ENCODE results near the gene ITSN2. TPM values are rescaled to one million over a fixed set of nuclear protein-coding genes. Genes with fewer than 3 reads are reported as not detected.

Gene ITSN2
- polyA plus RNA-seq, 1 donor from 2014 or later, result 10.6 TPM

- TF ChIP-seq TAF1 (IDR thresholded peaks at IDR 0.05; ENCODE audit: low read depth), result no peak
- no peak for TF ChIP-seq EZH2 (IDR thresholded peaks at IDR 0.05; ENCODE audit: borderline replicate concordance, insufficient read depth, low read length, poor library complexity, severe bottlenecking)
- H2AFZ ChIP-seq (ENCODE audit: low read depth, low read length), result no peak overlapping the region
- no peaks in the 10 kb centered on the region for H3K9me2 ChIP-seq (ENCODE audit: insufficient read depth, low read length)
- H3K4me3 ChIP-seq (ENCODE audit: low read length), result no peak overlapping the region
- H3K79me2 ChIP-seq (replicated peaks; ENCODE audit: insufficient read depth, low read length), result no peaks in the 10 kb centered on the region
- no peaks in the 10 kb centered on the region for H3K9me3 ChIP-seq (ENCODE audit: low read length)
- no peaks in the 10 kb centered on the region for H4K20me1 ChIP-seq (ENCODE audit: insufficient read depth)
- no peak overlapping the region for H3K9ac ChIP-seq (ENCODE audit: low read length)
- no peaks in the 10 kb centered on the region for H3K27me3 ChIP-seq (ENCODE audit: insufficient read depth, low read depth, low read length)
- no peak overlapping the region for H3K4me2 ChIP-seq (ENCODE audit: low read length)
- H3F3A ChIP-seq (ENCODE audit: insufficient read depth, low read length, poor library complexity, severe bottlenecking), result no peaks in the 10 kb centered on the region
- H3K27ac ChIP-seq (ENCODE audit: low read length), result no peak overlapping the region
- no peaks in the 10 kb centered on the region for H3K36me3 ChIP-seq (ENCODE audit: insufficient read depth, low read length)
Observed at GRCh38 chr2:24297663-24298062, 62.7 kb downstream of the ITSN2 start.

GRCh38 chr2:24287171-24287570 is 73.2 kb downstream of the ITSN2 start:
- H3K4me3 ChIP-seq (ENCODE audit: low read length), result no peak overlapping the region
- no peaks in the 10 kb centered on the region for H3K79me2 ChIP-seq (replicated peaks; ENCODE audit: insufficient read depth, low read length)
- no peak overlapping the region for H3K9ac ChIP-seq (ENCODE audit: low read length)
- no peak for TF ChIP-seq POLR2AphosphoS5 (IDR thresholded peaks at IDR 0.05)
- no peak for TF ChIP-seq SMC3 (conservative IDR thresholded peaks at IDR 0.05; ENCODE audit: poor library complexity)
- TF ChIP-seq RAD21 (conservative IDR thresholded peaks at IDR 0.05), result no peak
- no peak for TF ChIP-seq CTCF (IDR thresholded peaks at IDR 0.05; ENCODE audit: poor library complexity, severe bottlenecking)
- TF ChIP-seq MXI1 (conservative IDR thresholded peaks at IDR 0.05; ENCODE audit: poor library complexity, severe bottlenecking), result no peak
- no peak for TF ChIP-seq REST (IDR thresholded peaks at IDR 0.05; ENCODE audit: borderline replicate concordance)
- TF ChIP-seq EP300 (conservative IDR thresholded peaks at IDR 0.05; ENCODE audit: poor library complexity, severe bottlenecking), result no peak
- H3K36me3 ChIP-seq (ENCODE audit: insufficient read depth, low read length), result no peaks in the 10 kb centered on the region
- H3K27ac ChIP-seq (ENCODE audit: low read length), result no peak overlapping the region
- H3K4me2 ChIP-seq (ENCODE audit: low read length), result no peak overlapping the region
- no peaks in the 10 kb centered on the region for H4K20me1 ChIP-seq (ENCODE audit: insufficient read depth)
- no peaks in the 10 kb centered on the region for H3F3A ChIP-seq (ENCODE audit: insufficient read depth, low read length, poor library complexity, severe bottlenecking)
- H2AFZ ChIP-seq (ENCODE audit: low read depth, low read length), result no peak overlapping the region
- no peaks in the 10 kb centered on the region for H3K9me2 ChIP-seq (ENCODE audit: insufficient read depth, low read length)
- no peaks in the 10 kb centered on the region for H3K27me3 ChIP-seq (ENCODE audit: insufficient read depth, low read depth, low read length)
- no peaks in the 10 kb centered on the region for H3K9me3 ChIP-seq (ENCODE audit: low read length)
